ENCODE data around the gene APOE. TPM values are rescaled to one million over a fixed set of nuclear protein-coding genes. Genes with fewer than 3 reads are reported as not detected.
"Not testable (repeated sequence)": the region's sequence is repeated elsewhere in the genome, so short reads cannot be mapped to it uniquely, and the experiment has no call there.

Gene APOE
- total RNA-seq, 1 experiment from 2014 or later: 9.4 TPM

- peaks cover 28% of the 10 kb centered on the region for H3K36me3 ChIP-seq (ENCODE audit: insufficient read depth, low read length, poor library complexity, severe bottlenecking)
- DNase-seq (ENCODE audit: low spot score): no peak
- BruUV-seq (replicated peaks): no TSS peak
- ChIA-PET CTCF (no interaction called here), POLR2A (ENCODE audit: low non-redundant PET) (no interaction called here)
- TF ChIP-seq CTCF (conservative IDR thresholded peaks at IDR 0.05; ENCODE audit: low read depth, low read length) (no peak), EZH2 (IDR thresholded peaks at IDR 0.05; ENCODE audit: borderline replicate concordance, low read depth, low read length, poor library complexity, severe bottlenecking) (no peak)
- H3K27me3 ChIP-seq (replicated peaks; ENCODE audit: insufficient read depth, low read depth, low read length, poor library complexity): no peaks in the 10 kb centered on the region
- no peak overlapping the region for H3K4me3 ChIP-seq (ENCODE audit: low read depth, low read length, poor library complexity, severe bottlenecking)
- H3K9me3 ChIP-seq (ENCODE audit: low read depth, low read length, poor library complexity, severe bottlenecking): no peaks in the 10 kb centered on the region
- intact Hi-C loops (cut with micrococcal nuclease; ENCODE audit: unreplicated experiment): no loop called here
- no peak overlapping the region for H3K27ac ChIP-seq (ENCODE audit: low read depth, low read length, poor library complexity, severe bottlenecking)
- H3K4me1 ChIP-seq (ENCODE audit: insufficient read depth, low read length, poor library complexity, severe bottlenecking): no peaks in the 10 kb centered on the region
Observed at GRCh38 chr19:44879309-44880065, 26.1 kb upstream of the APOE start.

GRCh38 chr19:44882063-44882462 lies 23.5 kb upstream of the APOE start:
- BruUV-seq (replicated peaks): no TSS peak
- Histone ChIP-seq H3K4me1 (ENCODE audit: insufficient read depth, low read length, poor library complexity, severe bottlenecking) (no peaks in the 10 kb centered on the region), H3K27ac (ENCODE audit: low read depth, low read length, poor library complexity, severe bottlenecking) (no peak overlapping the region), H3K27me3 (replicated peaks; ENCODE audit: insufficient read depth, low read depth, low read length, poor library complexity) (no peaks in the 10 kb centered on the region), H3K4me3 (ENCODE audit: low read depth, low read length, poor library complexity, severe bottlenecking) (no peak overlapping the region), H3K9me3 (ENCODE audit: low read depth, low read length, poor library complexity, severe bottlenecking) (no peaks in the 10 kb centered on the region), H3K36me3 (ENCODE audit: insufficient read depth, low read length, poor library complexity, severe bottlenecking) (peaks cover 14% of the 10 kb centered on the region)
- ChIA-PET POLR2A (ENCODE audit: low non-redundant PET) (no interaction called here), CTCF (no interaction called here)
- no peak for DNase-seq (ENCODE audit: low spot score)
- TF ChIP-seq CTCF (conservative IDR thresholded peaks at IDR 0.05; ENCODE audit: low read depth, low read length) (no peak), EZH2 (IDR thresholded peaks at IDR 0.05; ENCODE audit: borderline replicate concordance, low read depth, low read length, poor library complexity, severe bottlenecking) (no peak)
- intact Hi-C loops (cut with micrococcal nuclease; ENCODE audit: unreplicated experiment): no loop called here

GRCh38 chr19:44882619-44883397 lies 22.8 kb upstream of the APOE start:
- H3K4me3 ChIP-seq (ENCODE audit: low read depth, low read length, poor library complexity, severe bottlenecking); BruUV-seq (replicated peaks); H3K27me3 ChIP-seq (replicated peaks; ENCODE audit: insufficient read depth, low read depth, low read length, poor library complexity); H3K36me3 ChIP-seq (ENCODE audit: insufficient read depth, low read length, poor library complexity, severe bottlenecking); POLR2A ChIA-PET (ENCODE audit: low non-redundant PET); intact Hi-C loops (cut with micrococcal nuclease; ENCODE audit: unreplicated experiment); DNase-seq (ENCODE audit: low spot score); H3K9me3 ChIP-seq (ENCODE audit: low read depth, low read length, poor library complexity, severe bottlenecking); H3K27ac ChIP-seq (ENCODE audit: low read depth, low read length, poor library complexity, severe bottlenecking); H3K4me1 ChIP-seq (ENCODE audit: insufficient read depth, low read length, poor library complexity, severe bottlenecking); CTCF ChIA-PET: not testable (repeated sequence)

Measured in A673 (cell line).